GM12872 (cell line): ENCODE results near the gene SPNS2.

Experiments used
- TF ChIP-seq, protein P1 (sequence below): IDR thresholded peaks from 3 replicates; pipeline ENCODE4 v1.5.1; 2011; ENCODE audit warnings: low read depth, mild to moderate bottlenecking, low read length, moderate library complexity; ENCODE audit not compliant: insufficient read depth

The SPNS2 gene

DNA sequence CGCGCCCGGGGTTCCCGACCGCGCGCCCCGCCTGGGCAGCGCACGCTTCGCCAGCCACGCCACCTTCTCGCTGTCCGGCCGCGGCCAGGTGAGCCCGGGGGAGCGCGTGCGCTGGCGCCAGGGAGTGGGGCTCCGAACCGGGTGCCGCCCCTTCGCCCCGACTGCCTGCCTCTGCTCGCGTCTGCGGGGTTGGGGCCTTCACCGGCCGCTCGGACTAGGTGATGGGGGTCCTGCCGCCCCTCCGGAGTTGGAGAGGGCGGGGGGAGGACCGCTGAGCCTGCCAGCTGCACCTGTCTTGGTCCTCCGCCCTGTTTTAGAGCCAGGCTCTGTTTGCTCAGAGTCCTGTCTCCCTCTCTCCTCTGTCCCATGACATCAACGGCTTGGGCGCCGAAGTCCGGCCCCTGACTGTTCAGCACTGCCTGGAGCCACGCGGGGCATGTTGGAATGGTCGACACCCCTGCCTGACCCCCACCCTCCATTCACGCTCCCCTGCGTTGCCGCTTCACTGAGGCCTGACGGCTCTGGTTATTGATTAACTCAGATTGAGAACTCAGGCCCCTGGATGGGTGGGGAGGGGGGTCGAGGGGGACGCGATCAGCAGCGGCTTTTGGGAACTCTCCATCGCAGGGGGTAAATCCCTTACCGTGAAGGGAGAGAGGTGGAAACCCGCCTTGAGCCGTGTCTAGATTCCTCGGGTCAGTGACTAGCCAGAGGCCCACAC is 86.4 kb downstream of the SPNS2 start:
- TF ChIP-seq, protein P1, sequence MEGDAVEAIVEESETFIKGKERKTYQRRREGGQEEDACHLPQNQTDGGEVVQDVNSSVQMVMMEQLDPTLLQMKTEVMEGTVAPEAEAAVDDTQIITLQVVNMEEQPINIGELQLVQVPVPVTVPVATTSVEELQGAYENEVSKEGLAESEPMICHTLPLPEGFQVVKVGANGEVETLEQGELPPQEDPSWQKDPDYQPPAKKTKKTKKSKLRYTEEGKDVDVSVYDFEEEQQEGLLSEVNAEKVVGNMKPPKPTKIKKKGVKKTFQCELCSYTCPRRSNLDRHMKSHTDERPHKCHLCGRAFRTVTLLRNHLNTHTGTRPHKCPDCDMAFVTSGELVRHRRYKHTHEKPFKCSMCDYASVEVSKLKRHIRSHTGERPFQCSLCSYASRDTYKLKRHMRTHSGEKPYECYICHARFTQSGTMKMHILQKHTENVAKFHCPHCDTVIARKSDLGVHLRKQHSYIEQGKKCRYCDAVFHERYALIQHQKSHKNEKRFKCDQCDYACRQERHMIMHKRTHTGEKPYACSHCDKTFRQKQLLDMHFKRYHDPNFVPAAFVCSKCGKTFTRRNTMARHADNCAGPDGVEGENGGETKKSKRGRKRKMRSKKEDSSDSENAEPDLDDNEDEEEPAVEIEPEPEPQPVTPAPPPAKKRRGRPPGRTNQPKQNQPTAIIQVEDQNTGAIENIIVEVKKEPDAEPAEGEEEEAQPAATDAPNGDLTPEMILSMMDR: no peak

DNA sequence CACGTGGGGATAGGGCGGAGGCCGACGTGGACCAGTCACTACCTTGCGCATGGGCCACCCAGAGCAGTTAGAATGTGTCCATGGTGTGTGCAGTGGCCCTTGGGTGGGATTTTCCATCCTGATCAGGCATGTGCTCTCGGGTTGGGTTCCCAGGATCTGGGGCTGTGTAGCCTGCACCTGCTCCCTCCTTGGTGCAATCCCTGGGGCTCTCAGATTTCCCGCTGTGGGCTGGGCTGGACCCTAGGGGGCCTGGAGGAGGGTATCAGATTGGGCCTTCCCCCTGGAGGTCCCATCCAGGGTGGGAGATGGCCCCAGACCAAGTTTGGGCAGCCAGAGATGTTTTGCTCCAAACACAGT is 86.9 kb downstream of the SPNS2 start:
- TF ChIP-seq, protein P1: no peak

DNA sequence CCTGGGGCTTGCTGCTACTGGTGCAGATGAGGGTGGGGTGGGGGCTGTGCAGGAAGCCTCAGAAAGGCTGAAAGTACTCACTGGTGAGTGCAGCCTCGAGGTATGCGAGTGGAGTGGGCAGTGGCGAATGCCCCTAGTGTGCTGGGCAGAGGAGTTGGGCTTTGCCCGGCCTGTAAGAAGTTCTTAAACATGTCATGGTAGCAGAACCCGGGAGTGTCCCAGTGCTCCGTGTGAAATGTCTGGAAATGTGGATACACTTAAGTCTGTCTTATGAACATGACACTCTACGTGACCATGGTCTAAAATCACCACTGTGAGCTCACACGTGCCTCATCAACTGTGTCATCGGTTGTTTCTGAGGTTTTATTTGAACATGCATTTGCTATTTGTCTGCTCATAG is 87.4 kb downstream of the SPNS2 start:
- TF ChIP-seq, protein P1: no peak

DNA sequence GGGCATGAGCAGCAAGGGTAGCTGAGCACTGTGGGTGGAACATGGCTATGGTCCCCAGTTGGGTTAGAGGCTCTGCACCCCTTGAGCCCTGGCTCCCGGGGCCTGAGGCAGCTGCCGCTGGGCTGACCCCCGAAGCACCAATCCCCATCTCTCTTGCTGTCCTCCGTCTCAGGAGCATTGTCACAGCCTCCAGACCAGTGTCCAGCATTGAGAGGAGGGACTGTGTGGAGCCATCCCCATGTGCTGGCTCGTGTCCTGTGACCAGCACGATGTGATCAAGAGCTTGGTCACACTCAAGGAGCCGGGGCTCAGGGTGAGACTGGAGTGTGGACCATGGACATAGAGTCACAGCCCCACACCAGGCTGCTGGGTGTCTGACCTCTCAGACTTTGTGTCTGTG is 88.5 kb downstream of the SPNS2 start:
- TF ChIP-seq, protein P1: no peak

DNA sequence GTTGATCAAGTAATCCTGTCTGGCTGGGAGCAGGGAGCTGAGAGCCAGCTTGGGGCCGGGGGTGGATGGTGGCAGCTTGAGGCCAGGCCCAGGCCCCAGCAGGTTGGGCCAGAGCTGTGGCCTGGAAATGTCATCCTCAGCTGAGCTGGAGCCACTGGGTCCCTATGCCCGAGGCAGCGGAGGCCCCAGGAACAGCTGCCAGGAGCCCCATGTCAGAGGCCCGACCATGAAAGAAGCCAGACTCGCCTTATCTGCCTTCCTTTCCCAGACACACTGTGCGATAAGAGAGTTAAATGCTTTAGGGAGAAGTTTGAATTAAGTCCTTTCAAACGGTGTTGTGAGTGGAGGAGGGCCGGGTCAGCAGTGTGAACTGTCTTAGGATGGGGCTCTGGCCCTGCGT is 89.1 kb downstream of the SPNS2 start:
- TF ChIP-seq, protein P1: no peak

DNA sequence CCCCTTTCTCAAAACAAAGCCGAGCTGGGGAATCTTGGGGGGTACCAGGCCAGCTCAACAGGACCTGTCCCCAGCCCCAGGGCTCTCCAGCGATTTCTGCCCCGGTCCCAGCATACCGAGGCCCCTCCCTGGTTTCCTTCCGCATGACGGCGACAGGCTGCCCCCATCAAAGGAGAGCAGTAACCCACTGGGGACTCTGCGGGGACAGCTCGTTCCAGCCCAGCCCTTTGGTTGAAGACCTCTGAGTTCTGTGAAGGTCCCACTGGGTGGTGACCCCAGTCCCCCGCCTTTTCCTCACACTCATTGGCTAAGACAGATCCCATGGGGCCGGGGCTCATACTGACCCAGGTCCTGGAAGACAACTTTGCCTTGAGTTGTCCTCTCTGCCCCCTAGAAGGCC is 89.7 kb downstream of the SPNS2 start:
- TF ChIP-seq, protein P1: no peak
